ENCODE measurements around the gene CLEC2L. TPM values are rescaled to one million over a fixed set of nuclear protein-coding genes. Genes with fewer than 3 reads are reported as not detected.

CLEC2L gene
- not detected in 2 replicates for polyA plus RNA-seq (2011; rRNA removed)
- polyA minus RNA-seq (2011; rRNA and poly(A)+ RNA removed), result not detected in 2 replicates

- ChIA-PET CTCF (no interaction called here), POLR2A (no interaction called here)
- no peak for TF ChIP-seq CTCF (IDR thresholded peaks at IDR 0.05; ENCODE audit: insufficient read depth, low read depth, low read length)
- no peaks in the 10 kb centered on the region for H3K36me3 ChIP-seq (ENCODE audit: control insufficient read depth, insufficient read depth, low read length)
- DNase-seq (ENCODE audit: low read depth), result no peak
- peaks cover 31% of the 10 kb centered on the region for H3K27me3 ChIP-seq (ENCODE audit: control insufficient read depth, insufficient read depth, low read length)
- H3K4me3 ChIP-seq (ENCODE audit: low read depth, low read length), result no peak within 1 kb of the TSS
These were observed at the start of gene CLEC2L for GRCh38 chr7:139523199-139523941. CLEC2L (plus strand) TSS chr7:139523685; CDS start chr7:139523928, 243 bp downstream.

GRCh38 chr7:139476139-139476538, 47.3 kb upstream of the CLEC2L start:
- no peak for TF ChIP-seq CTCF (IDR thresholded peaks at IDR 0.05; ENCODE audit: insufficient read depth, low read depth, low read length)
- ChIA-PET CTCF (no interaction called here), POLR2A (no interaction called here)
- Histone ChIP-seq H3K36me3 (ENCODE audit: control insufficient read depth, insufficient read depth, low read length) (no peaks in the 10 kb centered on the region), H3K4me3 (ENCODE audit: low read depth, low read length) (no peak overlapping the region), H3K27me3 (ENCODE audit: control insufficient read depth, insufficient read depth, low read length) (peaks cover 6% of the 10 kb centered on the region)
- DNase-seq (ENCODE audit: low read depth), result no peak

- DNase-seq (ENCODE audit: low read depth), result no peak
- peaks cover 9% of the 10 kb centered on the region for H3K27me3 ChIP-seq (ENCODE audit: control insufficient read depth, insufficient read depth, low read length)
- ChIA-PET CTCF (no interaction called here), POLR2A (no interaction called here)
- TF ChIP-seq CTCF (IDR thresholded peaks at IDR 0.05; ENCODE audit: insufficient read depth, low read depth, low read length), result no peak
- H3K36me3 ChIP-seq (ENCODE audit: control insufficient read depth, insufficient read depth, low read length), result no peaks in the 10 kb centered on the region
- H3K4me3 ChIP-seq (ENCODE audit: low read depth, low read length), result no peak overlapping the region
These were observed 46.6 kb upstream of the CLEC2L start for GRCh38 chr7:139476891-139477290.

GRCh38 chr7:139479620-139480019, 43.9 kb upstream of the CLEC2L start:
- ChIA-PET POLR2A (no interaction called here), CTCF (interaction anchor here (1.0 kb wide), 1 partner anchor 9 kb away, joined by 3 read pairs; no protein-coding TSS in a partner anchor)
- Histone ChIP-seq H3K4me3 (ENCODE audit: low read depth, low read length) (no peak overlapping the region), H3K27me3 (ENCODE audit: control insufficient read depth, insufficient read depth, low read length) (peaks cover 24% of the 10 kb centered on the region), H3K36me3 (ENCODE audit: control insufficient read depth, insufficient read depth, low read length) (no peaks in the 10 kb centered on the region)
- TF ChIP-seq CTCF (IDR thresholded peaks at IDR 0.05; ENCODE audit: insufficient read depth, low read depth, low read length), result no peak
- no peak for DNase-seq (ENCODE audit: low read depth)

DNA sequence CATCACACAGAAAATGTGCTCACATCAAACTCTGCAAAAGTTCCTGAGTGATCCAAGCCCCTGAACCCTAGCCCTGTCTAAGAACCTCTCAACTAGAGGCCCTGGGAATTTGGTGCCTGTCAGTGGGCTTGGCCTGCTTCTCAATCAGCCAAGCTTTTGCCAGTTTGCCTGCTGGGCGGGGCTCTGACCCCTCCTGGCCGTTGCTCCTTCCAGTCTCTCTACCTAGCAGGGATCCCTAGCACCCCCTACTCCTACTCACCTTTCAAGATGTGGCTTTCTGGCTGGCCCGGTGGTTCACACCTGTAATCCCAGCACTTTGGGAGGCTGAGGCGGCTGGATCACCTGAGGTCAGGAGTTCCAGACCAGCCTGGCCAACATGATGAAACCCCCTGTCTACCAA, 42.1 kb upstream of the CLEC2L start:
- no peak for TF ChIP-seq CTCF (IDR thresholded peaks at IDR 0.05; ENCODE audit: insufficient read depth, low read depth, low read length)
- POLR2A ChIA-PET, result no interaction called here
- Histone ChIP-seq H3K4me3 (ENCODE audit: low read depth, low read length) (no peak overlapping the region), H3K36me3 (ENCODE audit: control insufficient read depth, insufficient read depth, low read length) (no peaks in the 10 kb centered on the region), H3K27me3 (ENCODE audit: control insufficient read depth, insufficient read depth, low read length) (peaks cover 26% of the 10 kb centered on the region)
- CTCF ChIA-PET, result no interaction called here
- DNase-seq (ENCODE audit: low read depth), result no peak

Measured in BJ (cell line).